ENCODE results near the gene DNMT1.

Gene DNMT1

DNA sequence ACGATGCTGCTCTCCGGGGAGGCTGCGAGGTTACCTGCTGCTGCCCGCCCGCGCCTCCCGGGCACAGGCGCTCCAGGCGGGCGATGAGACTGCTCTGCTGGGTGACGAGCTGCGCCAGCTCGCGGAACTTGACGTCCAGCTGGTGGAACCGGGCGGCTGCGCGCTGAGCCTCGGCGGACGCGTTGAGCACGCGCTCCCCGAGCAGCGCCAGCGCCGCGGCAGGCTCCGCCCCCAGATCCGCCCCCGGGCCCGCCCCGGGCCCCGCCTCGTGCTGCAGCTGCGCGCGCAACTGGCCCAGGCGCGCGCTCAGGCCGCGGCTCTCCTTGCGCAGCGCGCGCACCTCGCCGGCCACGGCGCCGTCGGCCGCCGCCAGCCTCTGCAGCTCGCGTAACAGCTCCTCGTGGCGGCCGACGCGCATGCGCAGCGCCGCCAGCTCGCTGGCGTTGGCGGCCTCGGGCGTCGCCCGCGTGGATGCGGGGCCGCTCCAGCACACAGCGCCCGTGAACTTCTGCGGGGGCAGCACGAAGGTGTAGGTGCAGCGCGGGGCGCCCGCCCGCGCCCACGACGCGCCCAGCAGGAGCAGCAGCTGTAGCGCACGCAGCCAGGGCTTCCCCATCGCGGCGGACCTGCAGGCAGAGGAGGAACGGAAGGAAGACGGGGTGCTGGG lies 98.7 kb downstream of the DNMT1 start:
- TF ChIP-seq, protein P1, sequence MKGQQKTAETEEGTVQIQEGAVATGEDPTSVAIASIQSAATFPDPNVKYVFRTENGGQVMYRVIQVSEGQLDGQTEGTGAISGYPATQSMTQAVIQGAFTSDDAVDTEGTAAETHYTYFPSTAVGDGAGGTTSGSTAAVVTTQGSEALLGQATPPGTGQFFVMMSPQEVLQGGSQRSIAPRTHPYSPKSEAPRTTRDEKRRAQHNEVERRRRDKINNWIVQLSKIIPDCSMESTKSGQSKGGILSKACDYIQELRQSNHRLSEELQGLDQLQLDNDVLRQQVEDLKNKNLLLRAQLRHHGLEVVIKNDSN (IDR thresholded peaks at IDR 0.05), result peak; percentile 29; the same call in 1 of the 2 replicates
- TF ChIP-seq, protein P2, sequence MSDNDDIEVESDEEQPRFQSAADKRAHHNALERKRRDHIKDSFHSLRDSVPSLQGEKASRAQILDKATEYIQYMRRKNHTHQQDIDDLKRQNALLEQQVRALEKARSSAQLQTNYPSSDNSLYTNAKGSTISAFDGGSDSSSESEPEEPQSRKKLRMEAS (IDR thresholded peaks at IDR 0.05), result peak; percentile 99
- no peak for TF ChIP-seq TCF12 (IDR thresholded peaks at IDR 0.05; ENCODE audit: low read depth)
- TF ChIP-seq EGR1 (IDR thresholded peaks at IDR 0.05), result peak; percentile 46; the same call in 1 of the 2 replicates

DNA sequence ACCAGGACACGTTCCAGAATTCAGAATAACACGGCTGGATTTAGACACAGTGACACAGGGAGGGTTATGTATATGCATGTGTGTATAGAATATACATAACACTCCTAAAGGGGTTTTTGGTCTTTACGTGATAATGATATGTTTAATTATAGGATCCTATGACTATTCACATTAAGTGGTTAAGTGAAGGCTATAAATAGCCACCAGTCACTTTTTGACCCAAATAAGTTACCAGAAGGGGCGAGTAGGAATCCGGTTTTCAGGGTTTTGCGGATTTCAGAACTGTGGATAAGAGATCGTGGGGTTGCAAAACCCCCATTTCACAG lies 99.2 kb downstream of the DNMT1 start:
- no peak for TF ChIP-seq EP300 (IDR thresholded peaks at IDR 0.05; ENCODE audit: borderline replicate concordance)
- no peak for TF ChIP-seq EGR1 (IDR thresholded peaks at IDR 0.05)
- TF ChIP-seq, protein P2 (IDR thresholded peaks at IDR 0.05), result no peak
- no peak for TF ChIP-seq FOXM1 (IDR thresholded peaks at IDR 0.05; ENCODE audit: borderline replicate concordance, low read depth)
- no peak for TF ChIP-seq NFIC (IDR thresholded peaks at IDR 0.05)
- no peak for TF ChIP-seq TAF1 (IDR thresholded peaks at IDR 0.05; ENCODE audit: low read depth)
- TF ChIP-seq TEAD4 (IDR thresholded peaks at IDR 0.05), result no peak
- TF ChIP-seq CEBPB (IDR thresholded peaks at IDR 0.05), result no peak
- TF ChIP-seq TCF12 (IDR thresholded peaks at IDR 0.05; ENCODE audit: low read depth), result no peak
- TF ChIP-seq RAD21 (IDR thresholded peaks at IDR 0.05; ENCODE audit: low read depth), result no peak

DNA sequence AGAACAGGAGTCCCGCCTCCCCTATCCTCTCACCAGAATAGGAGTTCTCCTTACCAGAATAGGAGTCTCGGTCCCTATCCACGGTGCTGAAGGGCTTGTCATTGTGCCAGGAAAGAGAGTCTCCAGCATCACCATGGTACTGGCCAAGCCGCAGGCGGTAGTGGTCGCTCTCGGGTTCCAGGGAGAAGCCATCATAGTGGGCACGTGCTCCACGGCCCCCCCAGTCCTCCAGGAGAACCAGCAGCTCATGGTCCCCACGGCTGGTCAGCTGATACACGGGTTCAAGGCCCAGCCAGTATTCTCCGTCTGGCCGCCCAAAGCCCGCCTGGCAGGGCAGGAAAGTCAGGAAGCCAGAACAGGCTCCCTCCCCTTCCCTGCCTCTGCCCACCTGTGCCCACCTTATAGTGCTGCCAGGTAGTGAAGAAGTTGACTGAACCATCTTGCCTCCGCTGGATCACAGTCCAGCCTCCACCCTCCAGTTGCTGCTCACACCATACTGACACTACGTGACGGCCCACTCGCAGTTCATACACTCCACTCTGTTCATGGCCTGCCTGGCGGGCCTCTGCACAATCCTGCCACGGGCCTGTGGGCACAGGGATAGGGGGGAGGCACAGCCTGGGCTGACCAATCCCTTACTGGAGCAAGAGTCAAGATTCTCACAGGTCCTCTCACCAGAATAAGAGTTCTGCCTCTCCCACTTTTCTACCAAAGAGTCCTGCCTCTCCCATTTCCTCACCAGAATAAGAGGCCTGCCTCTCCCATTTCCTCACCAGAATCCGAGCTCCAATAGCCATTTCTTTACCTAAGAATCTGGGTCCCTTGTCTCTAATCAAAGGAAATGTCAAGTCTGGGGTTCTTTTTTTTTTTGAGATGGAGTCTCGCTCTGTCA lies 101.2 kb downstream of the DNMT1 start:
- TF ChIP-seq, protein P2 (IDR thresholded peaks at IDR 0.05), result 0 out of 2 replicates have a peak, but pooled peaks have one; percentile 15
- TF ChIP-seq, protein P3, sequence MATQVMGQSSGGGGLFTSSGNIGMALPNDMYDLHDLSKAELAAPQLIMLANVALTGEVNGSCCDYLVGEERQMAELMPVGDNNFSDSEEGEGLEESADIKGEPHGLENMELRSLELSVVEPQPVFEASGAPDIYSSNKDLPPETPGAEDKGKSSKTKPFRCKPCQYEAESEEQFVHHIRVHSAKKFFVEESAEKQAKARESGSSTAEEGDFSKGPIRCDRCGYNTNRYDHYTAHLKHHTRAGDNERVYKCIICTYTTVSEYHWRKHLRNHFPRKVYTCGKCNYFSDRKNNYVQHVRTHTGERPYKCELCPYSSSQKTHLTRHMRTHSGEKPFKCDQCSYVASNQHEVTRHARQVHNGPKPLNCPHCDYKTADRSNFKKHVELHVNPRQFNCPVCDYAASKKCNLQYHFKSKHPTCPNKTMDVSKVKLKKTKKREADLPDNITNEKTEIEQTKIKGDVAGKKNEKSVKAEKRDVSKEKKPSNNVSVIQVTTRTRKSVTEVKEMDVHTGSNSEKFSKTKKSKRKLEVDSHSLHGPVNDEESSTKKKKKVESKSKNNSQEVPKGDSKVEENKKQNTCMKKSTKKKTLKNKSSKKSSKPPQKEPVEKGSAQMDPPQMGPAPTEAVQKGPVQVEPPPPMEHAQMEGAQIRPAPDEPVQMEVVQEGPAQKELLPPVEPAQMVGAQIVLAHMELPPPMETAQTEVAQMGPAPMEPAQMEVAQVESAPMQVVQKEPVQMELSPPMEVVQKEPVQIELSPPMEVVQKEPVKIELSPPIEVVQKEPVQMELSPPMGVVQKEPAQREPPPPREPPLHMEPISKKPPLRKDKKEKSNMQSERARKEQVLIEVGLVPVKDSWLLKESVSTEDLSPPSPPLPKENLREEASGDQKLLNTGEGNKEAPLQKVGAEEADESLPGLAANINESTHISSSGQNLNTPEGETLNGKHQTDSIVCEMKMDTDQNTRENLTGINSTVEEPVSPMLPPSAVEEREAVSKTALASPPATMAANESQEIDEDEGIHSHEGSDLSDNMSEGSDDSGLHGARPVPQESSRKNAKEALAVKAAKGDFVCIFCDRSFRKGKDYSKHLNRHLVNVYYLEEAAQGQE (IDR thresholded peaks at IDR 0.05; ENCODE audit: low read depth), result peak; percentile 94
- no peak for TF ChIP-seq CREB1 (IDR thresholded peaks at IDR 0.05; ENCODE audit: low read depth)
- TF ChIP-seq TAF1 (IDR thresholded peaks at IDR 0.05; ENCODE audit: low read depth), result no peak
- no peak for TF ChIP-seq FOXM1 (IDR thresholded peaks at IDR 0.05; ENCODE audit: borderline replicate concordance, low read depth)
- TF ChIP-seq, protein P1 (IDR thresholded peaks at IDR 0.05), result no peak
- TF ChIP-seq ZBTB7A (IDR thresholded peaks at IDR 0.05; ENCODE audit: low read depth), result no peak
- no peak for TF ChIP-seq CEBPB (IDR thresholded peaks at IDR 0.05)
- TF ChIP-seq YY1 (IDR thresholded peaks at IDR 0.05; ENCODE audit: low read depth), result no peak
- TF ChIP-seq TCF12 (IDR thresholded peaks at IDR 0.05; ENCODE audit: low read depth), result no peak
- peak; percentile 86 for TF ChIP-seq NFIC (IDR thresholded peaks at IDR 0.05)

DNA sequence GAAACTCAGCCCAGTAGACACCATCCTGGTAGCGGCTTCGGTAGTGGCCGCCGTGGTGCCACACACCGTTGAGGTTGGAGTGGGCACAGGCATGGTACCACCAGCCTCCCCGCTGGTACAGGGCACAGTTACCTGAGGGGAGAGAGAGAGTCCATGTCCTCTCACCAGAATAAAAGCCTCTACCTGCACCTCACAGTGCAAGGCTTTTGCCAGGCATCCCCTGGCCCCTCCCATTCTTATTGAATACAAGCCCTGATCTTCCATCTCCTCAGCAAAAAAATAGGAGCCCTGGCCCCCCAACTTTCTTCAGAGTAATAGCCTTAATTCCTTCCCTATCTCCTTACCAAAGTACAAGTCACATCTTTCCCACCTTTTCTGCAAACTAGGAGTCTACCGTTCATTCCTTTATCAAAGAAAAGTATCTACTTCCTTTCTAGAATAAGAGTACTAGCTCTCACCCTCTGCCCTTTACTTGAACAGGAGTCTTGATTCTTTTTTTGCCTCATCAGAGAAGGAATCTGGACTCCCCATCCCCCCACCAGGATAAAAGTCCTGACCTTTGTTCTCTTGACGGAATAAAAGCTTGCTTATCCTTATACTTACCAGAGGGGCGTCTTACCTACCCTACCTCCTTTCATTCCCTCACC lies 102.0 kb downstream of the DNMT1 start:
- TF ChIP-seq TCF12 (IDR thresholded peaks at IDR 0.05; ENCODE audit: low read depth) (no peak), FOXM1 (IDR thresholded peaks at IDR 0.05; ENCODE audit: borderline replicate concordance, low read depth) (no peak), TAF1 (IDR thresholded peaks at IDR 0.05; ENCODE audit: low read depth) (no peak), CREB1 (IDR thresholded peaks at IDR 0.05; ENCODE audit: low read depth) (no peak), EP300 (IDR thresholded peaks at IDR 0.05; ENCODE audit: borderline replicate concordance) (no peak), RAD21 (IDR thresholded peaks at IDR 0.05; ENCODE audit: low read depth) (no peak)

DNA sequence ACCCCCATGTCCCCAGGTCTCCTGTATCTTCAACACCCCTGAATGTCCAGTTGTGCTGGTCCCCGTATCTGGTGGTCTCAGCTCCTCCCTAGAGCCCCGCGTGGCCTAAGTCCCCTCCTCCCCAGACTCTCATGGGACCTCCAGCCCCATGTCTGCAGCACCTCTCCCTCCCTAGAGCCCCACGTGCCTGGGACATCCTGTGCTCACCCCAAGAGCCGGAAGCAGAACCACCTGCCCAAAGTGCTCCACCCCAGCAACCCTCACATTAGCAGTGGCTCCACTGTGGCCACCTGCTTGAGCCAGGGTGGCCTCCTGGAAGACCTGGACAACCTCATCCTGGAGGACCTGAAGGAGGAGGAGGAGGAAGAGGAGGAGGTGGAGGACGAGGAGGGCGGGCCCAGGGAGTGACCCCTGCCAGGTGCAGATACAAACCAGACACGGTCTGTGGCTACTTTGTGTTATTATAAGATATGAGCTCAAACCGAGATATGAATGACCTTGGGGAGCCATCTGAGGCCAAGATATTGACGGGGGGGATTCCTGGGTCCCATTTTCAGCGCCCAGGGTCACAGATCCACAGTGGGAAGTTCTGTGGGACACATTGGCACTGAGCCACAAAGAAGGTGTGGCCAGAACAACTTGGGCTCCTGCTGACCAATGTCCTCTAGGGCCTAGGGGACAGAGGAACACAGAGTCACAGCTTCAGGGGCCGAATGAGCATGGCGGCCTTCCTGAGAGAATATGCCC lies 102.7 kb downstream of the DNMT1 start:
- TF ChIP-seq TCF12 (IDR thresholded peaks at IDR 0.05; ENCODE audit: low read depth), result no peak
- no peak for TF ChIP-seq NFIC (IDR thresholded peaks at IDR 0.05)
- no peak for TF ChIP-seq RAD21 (IDR thresholded peaks at IDR 0.05; ENCODE audit: low read depth)
- TF ChIP-seq, protein P1 (IDR thresholded peaks at IDR 0.05), result no peak
- TF ChIP-seq YY1 (IDR thresholded peaks at IDR 0.05; ENCODE audit: low read depth), result no peak
- no peak for TF ChIP-seq TAF1 (IDR thresholded peaks at IDR 0.05; ENCODE audit: low read depth)
- no peak for TF ChIP-seq FOXM1 (IDR thresholded peaks at IDR 0.05; ENCODE audit: borderline replicate concordance, low read depth)
- TF ChIP-seq ZBTB7A (IDR thresholded peaks at IDR 0.05; ENCODE audit: low read depth), result no peak
- TF ChIP-seq EP300 (IDR thresholded peaks at IDR 0.05; ENCODE audit: borderline replicate concordance), result no peak
- TF ChIP-seq, protein P2 (IDR thresholded peaks at IDR 0.05), result no peak
- TF ChIP-seq CEBPB (IDR thresholded peaks at IDR 0.05), result no peak
- TF ChIP-seq CREB1 (IDR thresholded peaks at IDR 0.05; ENCODE audit: low read depth), result no peak

Data from Ishikawa (cell line).